B cell (primary cell): ENCODE results near the gene CDKN1C. TPM values are rescaled to one million over a fixed set of nuclear protein-coding genes. Genes with fewer than 3 reads are reported as not detected.

Source experiments
- ATAC-seq: fragments of 200-7000 bp; cut with Tn5 transposase; one replicate; pipeline ENCODE4 v1.10.0; 2021; ENCODE audit warnings: low read depth, mild to moderate bottlenecking, moderate number of reproducible peaks, moderate library complexity
- CTCF ChIA-PET: fragments of 350-600 bp; sonication (Branson Sonifier 250); formaldehyde crosslinking; loops from one replicate; lab custom pipeline; 2021; ENCODE audit warnings: antibody characterized with exemption, inconsistent platforms; lab: Charles Lee
- POLR2A ChIA-PET: fragments of 350-600 bp; sonication (Branson Sonifier 250); formaldehyde crosslinking; loops from one replicate; lab custom pipeline; 2021; ENCODE audit warnings: antibody characterized with exemption; lab: Charles Lee
- DNase-seq: peaks from one replicate; pipeline ENCODE4 v3.0.0; 2013
- H2AFZ ChIP-seq: 2 replicates; pipeline ENCODE4 v1.6.1; 2012; ENCODE audit warnings: mild to moderate bottlenecking, low read depth, low read length; ENCODE audit not compliant: insufficient read depth, poor library complexity, severe bottlenecking
- H3K27ac ChIP-seq, 2 donors: 1 replicate in 1 of 2; 2 replicates in 1 of 2; pipeline ENCODE4 v1.5.1; 2012 to 2013; ENCODE audit warnings: low read length in 2 of 2, mild to moderate bottlenecking in 2 of 2, moderate library complexity in 1 of 2
- H3K27me3 ChIP-seq, 4 experiments: fragments of 200-600 bp in 1 of 4; sonication (generic) in 1 of 4; replicated peaks in 1 of 4; 1 replicate in 2 of 4; 2 replicates in 2 of 4; pipeline versions ENCODE4 v1.6.1 to v1.7.0; 2013 to 2016; ENCODE audit warnings: low read length in 3 of 4, mild to moderate bottlenecking in 2 of 4, mixed read lengths in 1 of 4, moderate library complexity in 1 of 4; ENCODE audit not compliant: insufficient read depth in 4 of 4, control insufficient read depth in 3 of 4; ENCODE audit errors: control extremely low read depth in 1 of 4
- H3K36me3 ChIP-seq, 2 experiments: replicated peaks in 1 of 2; 1 replicate in 1 of 2; 2 replicates in 1 of 2; pipeline versions ENCODE4 v1.6.1 to v1.7.1; 2013; ENCODE audit warnings: low read length in 1 of 2; ENCODE audit not compliant: insufficient read depth in 2 of 2, control insufficient read depth in 1 of 2; ENCODE audit errors: control extremely low read depth in 1 of 2, extremely low read depth in 1 of 2
- H3K4me1 ChIP-seq, 2 donors: fragments of 200-600 bp in 1 of 2; sonication (generic) in 1 of 2; 1 replicate in 1 of 2; 2 replicates in 1 of 2; pipeline versions ENCODE4 v1.5.1 to v1.6.1; 2013 to 2017; ENCODE audit warnings: low read length in 2 of 2; ENCODE audit not compliant: control insufficient read depth in 2 of 2, insufficient read depth in 2 of 2
- H3K4me2 ChIP-seq: replicated peaks from 2 replicates; pipeline ENCODE3; 2012; ENCODE audit warnings: mild to moderate bottlenecking, low read depth, low read length; ENCODE audit not compliant: poor library complexity, severe bottlenecking
- H3K4me3 ChIP-seq, 5 experiments: fragments of 200-600 bp in 1 of 5; sonication (generic) in 1 of 5; 1 replicate in 3 of 5; 2 replicates in 2 of 5; pipeline versions ENCODE4 v1.5.1 to v1.7.0; 2011 to 2016; ENCODE audit warnings: low read length in 4 of 5, mild to moderate bottlenecking in 4 of 5, low read depth in 2 of 5, control low read depth in 1 of 5, moderate library complexity in 1 of 5; ENCODE audit not compliant: insufficient read depth in 1 of 5; ENCODE audit errors: control extremely low read depth in 1 of 5, extremely low read depth in 1 of 5
- H3K79me2 ChIP-seq: fragments of 200-600 bp; sonication (generic); one replicate; pipeline ENCODE4 v1.6.0; 2016; ENCODE audit warnings: low read length; ENCODE audit not compliant: control insufficient read depth, insufficient read depth
- H3K9ac ChIP-seq: fragments of 200-600 bp; sonication (generic); 2 replicates; pipeline ENCODE4 v1.6.1; 2017; ENCODE audit warnings: mild to moderate bottlenecking, low read length, moderate library complexity
- H3K9me3 ChIP-seq, 3 donors: one replicate each; pipeline versions ENCODE4 v1.6.1 to v1.7.1; 2013; ENCODE audit warnings: low read length in 2 of 3; ENCODE audit not compliant: control insufficient read depth in 2 of 3, insufficient read depth in 1 of 3; ENCODE audit errors: control extremely low read depth in 1 of 3
- H4K20me1 ChIP-seq: 2 replicates; pipeline ENCODE4 v1.6.0; 2012; ENCODE audit warnings: mild to moderate bottlenecking, low read length; ENCODE audit not compliant: insufficient read depth, control insufficient read depth, poor library complexity, severe bottlenecking
- H3K27ac Mint-ChIP-seq: one replicate; pipeline ENCODE4 v1.8.0; 2021; ENCODE audit warnings: mixed read lengths
- H3K27me3 Mint-ChIP-seq: one replicate; pipeline ENCODE4 v1.8.0; 2021; ENCODE audit warnings: mixed read lengths
- H3K4me1 Mint-ChIP-seq: one replicate; pipeline ENCODE4 v1.8.0; 2021; ENCODE audit warnings: mixed read lengths
- H3K4me3 Mint-ChIP-seq: one replicate; pipeline ENCODE4 v1.8.0; 2021; ENCODE audit warnings: mixed read lengths
- H3K9me3 Mint-ChIP-seq: one replicate; pipeline ENCODE4 v1.8.0; 2022; ENCODE audit warnings: mixed read lengths; ENCODE audit not compliant: insufficient read depth
- EZH2 ChIP-seq: IDR thresholded peaks from 2 replicates; pipeline ENCODE4 v1.6.1; 2012; ENCODE audit warnings: borderline replicate concordance, low read depth, mild to moderate bottlenecking, moderate library complexity, low read length; ENCODE audit not compliant: insufficient read depth, poor library complexity, severe bottlenecking
- WGBS: methylation state at CpG from one replicate; pipeline ENCODE4 v1.1.5; 2013; ENCODE audit warnings: missing lambda C conversion rate; ENCODE audit not compliant: insufficient coverage; 5-methylcytosine and 5-hydroxymethylcytosine counted together
- intact Hi-C: fragments of 100-400 bp; cut with micrococcal nuclease; formaldehyde crosslinking; loops from one replicate; pipeline ENCODE4 v1.10.0; 2022
- polyA plus RNA-seq: library from polyadenylated mRNA; depleted of rRNA; stranded (reverse); fragments of >200 nt; gene quantifications from 2 replicates; pipeline ENCODE4 v1.2.3, GENCODE V29; 2012
- total RNA-seq, 2 donors: library from RNA; stranded (reverse); fragments of 120-200 nt in 1 of 2; gene quantifications; 1 replicate in 1 of 2; 2 replicates in 1 of 2; pipeline versions ENCODE4 v1.2.3 to v1.2.4, GENCODE V29; 2013 to 2022
- TF ChIP-seq, protein P1 (sequence below): fragments of 200-600 bp; IDR thresholded peaks from one replicate; pipeline ENCODE4 v1.8.0; 2022; ENCODE audit warnings: antibody characterized with exemption, mild to moderate bottlenecking

The CDKN1C gene
- total and polyA plus RNA-seq, 2 donors (not counting 1 experiment from before 2014, with no cell fraction given): 0.58 to 8.0 TPM

DNA sequence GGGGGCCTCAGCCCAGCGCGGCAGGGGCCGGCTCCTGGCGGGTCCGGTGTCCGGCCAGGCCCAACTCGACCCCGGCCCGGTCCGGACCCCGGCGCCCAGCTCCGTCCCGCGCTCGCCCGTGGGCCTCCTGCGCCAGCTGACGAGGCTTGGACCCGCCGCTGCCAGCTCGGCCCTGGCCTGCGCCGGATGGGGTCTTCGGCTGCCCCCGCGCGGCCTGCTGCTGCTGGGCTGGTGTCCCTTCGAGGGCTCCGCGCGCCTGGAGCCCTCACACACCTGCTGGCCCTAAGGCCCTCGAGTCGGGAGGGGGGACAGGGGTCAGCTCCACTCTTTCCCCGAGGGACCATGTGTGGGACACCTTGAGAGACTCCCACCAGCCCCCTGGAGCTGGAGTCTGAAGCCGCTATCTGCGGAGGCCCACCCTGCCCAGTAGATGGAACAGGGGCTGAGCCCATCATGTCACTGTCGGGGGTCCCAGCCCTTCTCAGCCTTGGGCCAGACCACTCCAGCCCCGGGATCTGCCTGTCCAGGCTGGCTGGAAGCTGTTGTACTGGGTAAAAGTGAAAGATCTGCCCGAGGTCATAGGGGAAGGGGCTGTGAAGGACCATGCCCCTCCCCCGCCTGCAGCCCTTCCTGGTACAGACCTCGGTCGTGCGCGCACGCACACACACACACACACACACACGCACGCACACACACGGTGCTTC lies 768 bp upstream of the CDKN1C start:
- Histone ChIP-seq H3K9ac (peak overlapping the region; percentile 49), H3K36me3 (no peaks in the 10 kb centered on the region), H3K27ac (no peak overlapping the region), H3K4me1 (peaks cover 9 to 20% of the 10 kb centered on the region in 2 donors), H2AFZ (peak overlapping the region; percentile 79), H3K79me2 (no peaks in the 10 kb centered on the region), H4K20me1 (no peaks in the 10 kb centered on the region), H3K9me3 (no peaks in the 10 kb centered on the region), H3K27me3 (peaks cover 0 to 34% (median 7%) of the 10 kb centered on the region in 4 experiments), H3K4me2 (peak overlapping the region; percentile 88), H3K4me3 (peak overlapping the region in 3 of 5 experiments; percentile 36 to 57 (median 44))
- WGBS: 16% methylated on average over 38 of the region's 49 CpGs
- Mint-ChIP-seq H3K27me3 (peaks cover 13% of the 10 kb centered on the region), H3K27ac (no peak overlapping the region), H3K4me3 (peak overlapping the region; percentile 79), H3K4me1 (peaks cover 16% of the 10 kb centered on the region), H3K9me3 (no peaks in the 10 kb centered on the region)
- CTCF ChIA-PET: interaction anchor here (1.2 to 16.1 kb wide), 5 partner anchors 9 to 466 kb away, joined by 3 to 595 read pairs (median 4); partner anchors contain the start of gene PHLDA2
- ATAC-seq (peak; percentile 1), DNase-seq (peak; percentile 58)
- POLR2A ChIA-PET: no interaction called here
- intact Hi-C loops: loop anchor here (5.0 kb wide), 3 partner anchors 184 to 584 kb away; partner anchors contain the start of genes C11orf21 and TSPAN32
- no peak for TF ChIP-seq EZH2

DNA sequence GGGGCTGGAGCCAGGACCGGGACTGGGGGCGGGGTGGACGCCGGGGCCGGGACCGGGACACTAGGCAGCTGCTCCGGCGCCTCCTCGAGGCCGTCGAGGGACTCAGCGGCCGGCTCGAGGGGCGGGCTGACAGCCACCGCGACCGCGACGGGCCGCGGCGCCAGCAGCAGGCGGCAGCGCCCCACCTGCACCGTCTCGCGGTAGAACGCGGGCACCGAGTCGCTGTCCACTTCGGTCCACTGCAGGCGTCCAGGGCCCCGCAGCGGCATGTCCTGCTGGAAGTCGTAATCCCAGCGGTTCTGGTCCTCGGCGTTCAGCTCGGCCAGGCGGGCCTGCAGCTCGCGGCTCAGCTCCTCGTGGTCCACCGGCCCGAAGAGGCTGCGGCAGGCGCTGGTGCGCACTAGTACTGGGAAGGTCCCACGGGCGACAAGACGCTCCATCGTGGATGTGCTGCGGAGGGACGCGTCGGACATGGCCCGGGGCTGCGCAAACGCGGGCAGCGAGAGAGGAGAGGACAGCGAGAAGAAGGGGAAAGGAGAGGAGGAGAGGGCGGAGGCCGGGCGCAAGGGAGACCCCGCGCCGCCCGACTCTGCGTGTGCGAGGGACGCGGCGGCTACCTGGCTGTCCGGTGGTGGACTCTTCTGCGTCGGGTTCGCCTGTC lies 428 bp downstream of the CDKN1C start:
- Histone ChIP-seq H3K27me3 (peaks cover 0 to 38% (median 7%) of the 10 kb centered on the region in 4 experiments), H3K36me3 (no peaks in the 10 kb centered on the region), H3K27ac (no peak overlapping the region), H3K4me1 (peaks cover 9 to 20% of the 10 kb centered on the region in 2 donors), H4K20me1 (no peaks in the 10 kb centered on the region), H3K4me3 (peak overlapping the region; percentile 39 to 93 (median 70)), H3K9me3 (no peaks in the 10 kb centered on the region), H3K9ac (peak overlapping the region; percentile 71), H3K79me2 (no peaks in the 10 kb centered on the region), H2AFZ (peak overlapping the region; percentile 86), H3K4me2 (peak overlapping the region; percentile 97)
- Mint-ChIP-seq H3K9me3 (no peaks in the 10 kb centered on the region), H3K4me1 (peaks cover 16% of the 10 kb centered on the region), H3K27ac (peak overlapping the region; percentile 56), H3K4me3 (peak overlapping the region; percentile 95), H3K27me3 (peaks cover 17% of the 10 kb centered on the region)
- peak; percentile 41 for TF ChIP-seq EZH2
- TF ChIP-seq, protein P1, sequence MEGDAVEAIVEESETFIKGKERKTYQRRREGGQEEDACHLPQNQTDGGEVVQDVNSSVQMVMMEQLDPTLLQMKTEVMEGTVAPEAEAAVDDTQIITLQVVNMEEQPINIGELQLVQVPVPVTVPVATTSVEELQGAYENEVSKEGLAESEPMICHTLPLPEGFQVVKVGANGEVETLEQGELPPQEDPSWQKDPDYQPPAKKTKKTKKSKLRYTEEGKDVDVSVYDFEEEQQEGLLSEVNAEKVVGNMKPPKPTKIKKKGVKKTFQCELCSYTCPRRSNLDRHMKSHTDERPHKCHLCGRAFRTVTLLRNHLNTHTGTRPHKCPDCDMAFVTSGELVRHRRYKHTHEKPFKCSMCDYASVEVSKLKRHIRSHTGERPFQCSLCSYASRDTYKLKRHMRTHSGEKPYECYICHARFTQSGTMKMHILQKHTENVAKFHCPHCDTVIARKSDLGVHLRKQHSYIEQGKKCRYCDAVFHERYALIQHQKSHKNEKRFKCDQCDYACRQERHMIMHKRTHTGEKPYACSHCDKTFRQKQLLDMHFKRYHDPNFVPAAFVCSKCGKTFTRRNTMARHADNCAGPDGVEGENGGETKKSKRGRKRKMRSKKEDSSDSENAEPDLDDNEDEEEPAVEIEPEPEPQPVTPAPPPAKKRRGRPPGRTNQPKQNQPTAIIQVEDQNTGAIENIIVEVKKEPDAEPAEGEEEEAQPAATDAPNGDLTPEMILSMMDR: peak; percentile 27
- ChIA-PET POLR2A (interaction anchor here (0.6 to 1.0 kb wide), 2 partner anchors 352 to 687 kb away, joined by 3 to 6 read pairs; no protein-coding TSS in a partner anchor), CTCF (interaction anchor here (16.1 kb wide), 1 partner anchor 354 kb away, joined by 595 read pairs; no protein-coding TSS in a partner anchor)
- intact Hi-C loops: loop anchor here (1.0 to 5.0 kb wide), 5 partner anchors 107 to 583 kb away; partner anchors contain the start of genes C11orf21, NAP1L4 and TSPAN32
- DNase-seq (peak; percentile 67), ATAC-seq (peak; percentile 5)
- WGBS: under 1% methylated on average over 80 of the region's 80 CpGs
